LNCAP (cell line): Measurements from ENCODE around the gene ATP5PD.

ENCODE experiments used
- CTCF ChIP-seq: fragments of 450-650 bp; IDR thresholded peaks from 2 replicates; pipeline ENCODE4 v1.5.1; 2017; ENCODE audit warnings: mild to moderate bottlenecking

Gene ATP5PD

GRCh38 chr17:75046407-75047289 is at the start of gene ATP5PD, which contains the start of gene KCTD2:
TSS of gene ATP5PD (minus strand) at chr17:75046969. CDS start at chr17:75042650, 4,319 bp downstream.
TSS of gene KCTD2 (plus strand) at chr17:75047225. CDS start at chr17:75047251, 26 bp downstream.
- no peak for TF ChIP-seq CTCF

- no peak for TF ChIP-seq CTCF
Measured at GRCh38 chr17:75096082-75096625, 49.4 kb upstream of the ATP5PD start.

- no peak for TF ChIP-seq CTCF
Measured at GRCh38 chr17:75094871-75095399, 48.2 kb upstream of the ATP5PD start.

- no peak for TF ChIP-seq CTCF
Measured at GRCh38 chr17:75093548-75094158, 46.9 kb upstream of the ATP5PD start.

GRCh38 chr17:75091855-75092327 is 45.1 kb upstream of the ATP5PD start:
- no peak for TF ChIP-seq CTCF

- TF ChIP-seq CTCF: no peak
Measured at GRCh38 chr17:75090871-75091854, 44.4 kb upstream of the ATP5PD start.
